ENCODE results near the gene NADK2.
"Not testable (repeated sequence)": the region's sequence is repeated elsewhere in the genome, so short reads cannot be mapped to it uniquely, and the experiment has no call there.

DNA sequence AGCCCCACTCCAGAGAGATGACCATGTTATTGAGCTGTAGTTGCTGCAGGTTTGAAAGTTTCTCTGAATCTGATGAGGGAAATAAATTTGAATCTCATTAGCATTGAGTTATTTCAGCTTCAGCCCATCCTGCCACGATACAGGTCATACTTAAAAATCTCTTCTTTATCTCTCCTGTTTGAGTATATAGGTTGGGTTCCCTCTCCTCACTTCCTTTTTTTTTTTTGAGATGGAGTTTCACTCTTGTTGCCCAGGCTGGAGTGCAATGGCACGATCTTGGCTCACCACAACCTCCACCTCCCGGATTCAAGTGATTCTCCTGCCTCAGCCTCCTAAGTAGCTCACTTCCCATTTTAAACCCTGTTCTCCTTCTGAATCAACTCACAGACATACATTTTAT lies 42.0 kb upstream of the NADK2 start:
- TF ChIP-seq POLR2A, CTCF (IDR thresholded peaks at IDR 0.05): not testable (repeated sequence)
